NB4 (cell line): ENCODE measurements around the gene OTOS.

Experiments
- DNase-seq: peaks from one replicate; pipeline ENCODE4 v3.0.0; 2010; ENCODE audit warnings: low read depth
- H3K4me3 ChIP-seq: one replicate; pipeline ENCODE4 v1.5.1; 2011; ENCODE audit warnings: mild to moderate bottlenecking, low read depth, low read length, moderate library complexity
- MYC ChIP-seq: IDR thresholded peaks from 2 replicates; pipeline ENCODE4 v1.6.1; 2011; ENCODE audit warnings: low read depth, low read length
- POLR2A ChIP-seq: IDR thresholded peaks from 2 replicates; pipeline ENCODE4 v1.6.1; 2011; ENCODE audit warnings: mild to moderate bottlenecking; ENCODE audit not compliant: insufficient read length; ENCODE audit errors: extremely low read depth
- TF ChIP-seq, protein P1 (sequence below): IDR thresholded peaks from 2 replicates; pipeline ENCODE4 v1.6.1; 2011; ENCODE audit warnings: low read depth, low read length
- TF ChIP-seq, protein P2 (sequence below): IDR thresholded peaks from one replicate; pipeline ENCODE4 v1.5.1; 2012; ENCODE audit warnings: low read depth, low read length

The OTOS gene

GRCh38 chr2:240140511-240140910 is at the start of gene OTOS:
TSS of gene OTOS (minus strand) at chr2:240140658. CDS start at chr2:240140326, 332 bp downstream.
- no peak for TF ChIP-seq POLR2A
- no peak for TF ChIP-seq MYC
- TF ChIP-seq, protein P1, sequence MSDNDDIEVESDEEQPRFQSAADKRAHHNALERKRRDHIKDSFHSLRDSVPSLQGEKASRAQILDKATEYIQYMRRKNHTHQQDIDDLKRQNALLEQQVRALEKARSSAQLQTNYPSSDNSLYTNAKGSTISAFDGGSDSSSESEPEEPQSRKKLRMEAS: no peak
- TF ChIP-seq, protein P2, sequence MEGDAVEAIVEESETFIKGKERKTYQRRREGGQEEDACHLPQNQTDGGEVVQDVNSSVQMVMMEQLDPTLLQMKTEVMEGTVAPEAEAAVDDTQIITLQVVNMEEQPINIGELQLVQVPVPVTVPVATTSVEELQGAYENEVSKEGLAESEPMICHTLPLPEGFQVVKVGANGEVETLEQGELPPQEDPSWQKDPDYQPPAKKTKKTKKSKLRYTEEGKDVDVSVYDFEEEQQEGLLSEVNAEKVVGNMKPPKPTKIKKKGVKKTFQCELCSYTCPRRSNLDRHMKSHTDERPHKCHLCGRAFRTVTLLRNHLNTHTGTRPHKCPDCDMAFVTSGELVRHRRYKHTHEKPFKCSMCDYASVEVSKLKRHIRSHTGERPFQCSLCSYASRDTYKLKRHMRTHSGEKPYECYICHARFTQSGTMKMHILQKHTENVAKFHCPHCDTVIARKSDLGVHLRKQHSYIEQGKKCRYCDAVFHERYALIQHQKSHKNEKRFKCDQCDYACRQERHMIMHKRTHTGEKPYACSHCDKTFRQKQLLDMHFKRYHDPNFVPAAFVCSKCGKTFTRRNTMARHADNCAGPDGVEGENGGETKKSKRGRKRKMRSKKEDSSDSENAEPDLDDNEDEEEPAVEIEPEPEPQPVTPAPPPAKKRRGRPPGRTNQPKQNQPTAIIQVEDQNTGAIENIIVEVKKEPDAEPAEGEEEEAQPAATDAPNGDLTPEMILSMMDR: no peak
- H3K4me3 ChIP-seq: no peak within 1 kb of the TSS
- no peak for DNase-seq

DNA sequence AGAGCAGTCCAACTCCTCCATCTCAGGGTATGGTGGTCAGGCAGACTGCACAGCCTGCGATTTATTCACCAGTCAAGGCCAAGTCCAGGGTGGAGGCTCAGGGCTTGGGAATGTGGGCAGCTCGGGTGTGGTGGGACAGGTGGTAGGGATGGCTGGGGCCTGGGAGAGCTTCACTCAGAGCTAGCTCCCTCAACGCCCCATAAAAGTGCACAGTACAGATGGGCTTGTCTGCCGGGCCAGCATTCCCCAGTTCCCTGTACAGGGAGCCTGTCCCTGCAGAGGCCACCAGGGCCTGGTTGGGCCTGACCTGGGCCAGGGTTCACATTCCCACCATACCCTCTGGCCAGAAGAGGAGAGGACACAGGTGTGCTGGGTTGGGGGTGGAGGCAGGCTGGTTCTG is 49.2 kb upstream of the OTOS start:
- TF ChIP-seq, protein P1: no peak
- TF ChIP-seq POLR2A (no peak), MYC (no peak)
- TF ChIP-seq, protein P2: no peak
- no peak for DNase-seq
- H3K4me3 ChIP-seq: no peak overlapping the region

GRCh38 chr2:240187989-240188590 is 47.6 kb upstream of the OTOS start:
- TF ChIP-seq, protein P2: no peak
- TF ChIP-seq POLR2A (no peak), MYC (no peak)
- TF ChIP-seq, protein P1: no peak
- no peak overlapping the region for H3K4me3 ChIP-seq
- DNase-seq: no peak

DNA sequence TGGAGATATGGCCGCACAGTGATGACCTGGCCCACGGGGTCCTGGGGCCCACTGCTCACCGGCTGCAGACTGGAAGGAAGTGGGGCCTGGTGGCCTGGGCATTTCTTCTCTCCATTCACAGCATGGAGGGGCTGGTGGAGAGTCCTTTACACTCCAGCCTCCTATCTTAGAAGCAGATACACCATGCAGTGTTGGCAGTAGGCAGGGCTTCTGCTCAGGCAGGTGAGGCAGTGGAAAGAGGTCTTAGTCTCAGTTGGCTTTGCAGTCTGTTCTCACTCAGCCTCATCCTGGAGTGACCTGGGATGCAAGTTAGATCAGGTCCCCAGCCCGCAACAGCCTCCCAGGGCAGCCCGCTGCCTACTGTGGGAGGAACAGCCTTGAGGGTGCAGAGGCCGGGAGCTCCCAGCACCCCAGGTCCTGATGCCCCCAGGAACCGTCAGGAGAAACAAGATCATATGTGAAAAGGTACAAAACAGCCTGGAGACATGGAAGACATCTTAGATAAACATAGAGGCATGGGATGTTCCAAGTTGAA is 45.8 kb upstream of the OTOS start:
- no peak overlapping the region for H3K4me3 ChIP-seq
- no peak for DNase-seq
- TF ChIP-seq, protein P1: no peak
- TF ChIP-seq MYC (no peak), POLR2A (no peak)
- TF ChIP-seq, protein P2: no peak

DNA sequence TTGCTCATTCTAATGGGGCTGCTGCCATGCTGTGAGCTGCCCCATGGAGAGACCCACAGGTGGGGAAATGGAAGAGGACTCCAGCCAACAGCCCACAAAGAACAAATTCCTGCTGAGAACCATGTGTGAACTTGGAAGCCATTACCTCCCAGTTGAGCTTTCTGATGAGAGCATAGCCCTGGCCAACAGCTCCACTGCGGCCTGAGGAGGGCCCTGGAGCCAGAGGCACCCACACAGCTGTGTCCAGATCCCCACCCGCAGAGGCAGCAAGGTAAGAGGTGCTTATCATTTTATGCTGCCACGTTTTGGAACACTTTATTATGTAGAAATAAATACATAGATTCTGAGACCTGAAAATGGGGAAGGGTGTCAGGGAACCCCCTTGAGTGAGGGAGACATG is 44.2 kb upstream of the OTOS start:
- DNase-seq: no peak
- no peak for TF ChIP-seq MYC
- TF ChIP-seq, protein P1: no peak
- TF ChIP-seq POLR2A: no peak
- TF ChIP-seq, protein P2: no peak
- no peak overlapping the region for H3K4me3 ChIP-seq
